NCI-H748 treated with DMSO at 0.1 percent for 48 hours (cell line): ENCODE data around the gene PTPRR.

Source experiments
- DNase-seq: peaks from one replicate; lab custom pipeline; 2025; lab: John Stamatoyannopoulos, UW

PTPRR gene

DNA sequence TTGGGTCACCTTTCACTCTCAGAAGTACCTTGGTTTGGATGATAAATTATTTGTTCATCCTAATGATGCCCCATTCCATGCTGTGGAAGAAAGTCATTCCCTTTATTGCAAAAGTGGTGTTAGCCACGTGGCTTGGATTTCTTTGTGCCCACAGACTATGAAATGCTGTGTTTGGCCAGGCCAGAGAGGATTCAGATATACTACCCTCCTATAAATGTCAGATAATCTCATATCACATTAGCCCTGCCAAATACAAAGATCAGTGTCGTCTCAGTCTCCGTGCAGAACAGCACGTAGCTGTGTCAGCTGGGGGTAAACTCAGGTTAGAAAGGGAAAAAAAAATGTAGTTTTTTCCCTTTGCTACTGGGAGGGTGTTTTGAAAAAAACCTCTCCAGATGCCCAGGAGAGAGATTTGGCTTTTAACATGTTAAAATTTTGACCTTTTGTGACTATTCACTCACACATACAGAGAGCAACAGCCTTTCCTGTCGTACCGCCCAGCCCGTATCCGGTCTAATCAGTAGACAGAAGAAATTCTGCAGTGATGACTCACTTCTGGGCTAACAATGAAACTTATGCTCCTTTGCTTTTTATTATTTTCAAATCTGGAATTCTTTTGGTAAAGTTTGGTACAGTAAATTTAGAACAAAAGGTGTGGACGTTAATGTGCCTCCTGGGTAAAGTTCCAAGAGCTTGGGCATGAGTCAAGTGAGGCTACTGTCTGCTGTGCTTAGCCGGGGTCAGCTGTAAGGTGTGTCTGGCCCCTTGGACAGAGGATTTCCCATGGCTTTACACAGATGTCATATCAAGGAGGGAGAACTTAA, 274.8 kb downstream of the PTPRR start:
- DNase-seq, result no peak

DNA sequence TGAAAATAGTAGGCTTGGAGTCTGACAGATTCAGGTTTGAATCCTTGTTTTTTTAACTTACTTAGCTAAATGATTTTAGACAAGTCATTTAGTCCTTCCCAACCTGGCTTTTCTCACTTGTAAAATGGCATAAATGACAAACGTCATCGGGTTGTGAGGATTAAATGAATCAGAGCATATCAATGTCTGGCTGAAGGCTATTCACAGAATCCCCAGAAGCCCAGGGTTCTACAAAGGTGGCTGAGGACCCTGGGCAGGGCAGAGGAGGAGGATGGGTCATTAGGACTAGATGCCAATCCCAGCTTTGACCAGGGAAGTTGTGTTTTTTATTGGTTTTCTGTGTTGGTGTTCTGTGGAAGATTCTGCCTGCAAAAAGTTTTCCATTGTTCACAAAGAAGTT, 275.7 kb downstream of the PTPRR start:
- DNase-seq, result no peak

DNA sequence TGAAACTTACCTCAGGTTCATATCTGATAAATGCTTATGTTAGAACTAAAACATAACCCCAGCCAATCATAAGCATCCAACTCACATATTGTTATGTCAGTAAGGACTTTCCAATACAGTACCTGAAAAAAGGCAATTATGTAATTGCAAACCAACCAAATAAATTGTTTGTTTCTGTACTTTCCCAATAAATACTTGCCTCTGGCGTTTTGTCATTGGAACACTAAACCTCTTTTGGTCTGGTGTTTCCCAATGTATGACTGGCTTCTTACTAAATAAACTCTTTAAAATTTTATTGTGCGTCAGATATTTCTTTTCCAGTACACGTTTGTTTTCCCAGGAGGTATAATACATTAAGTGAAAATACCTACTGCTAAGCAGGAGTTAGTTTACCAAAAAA, 276.6 kb downstream of the PTPRR start:
- DNase-seq, result no peak

DNA sequence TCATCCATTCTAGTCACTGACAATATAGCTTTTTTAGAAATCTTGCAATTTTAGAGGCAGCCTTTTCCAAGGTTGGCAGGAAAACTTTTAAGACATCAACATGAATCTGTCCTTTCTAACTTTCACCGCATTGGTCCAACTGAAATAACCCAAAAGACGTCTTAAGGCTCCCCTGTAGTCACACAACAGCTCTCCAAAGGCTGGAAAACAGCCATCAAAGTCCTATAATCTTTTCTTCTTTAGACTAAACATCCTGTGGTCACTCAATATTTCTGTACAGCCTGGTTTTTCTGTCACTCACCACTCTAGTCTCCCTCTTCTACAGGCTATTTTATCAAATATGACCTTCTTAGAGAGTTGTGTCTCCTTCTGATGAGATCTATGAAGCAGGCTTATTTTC, 278.8 kb downstream of the PTPRR start:
- no peak for DNase-seq

DNA sequence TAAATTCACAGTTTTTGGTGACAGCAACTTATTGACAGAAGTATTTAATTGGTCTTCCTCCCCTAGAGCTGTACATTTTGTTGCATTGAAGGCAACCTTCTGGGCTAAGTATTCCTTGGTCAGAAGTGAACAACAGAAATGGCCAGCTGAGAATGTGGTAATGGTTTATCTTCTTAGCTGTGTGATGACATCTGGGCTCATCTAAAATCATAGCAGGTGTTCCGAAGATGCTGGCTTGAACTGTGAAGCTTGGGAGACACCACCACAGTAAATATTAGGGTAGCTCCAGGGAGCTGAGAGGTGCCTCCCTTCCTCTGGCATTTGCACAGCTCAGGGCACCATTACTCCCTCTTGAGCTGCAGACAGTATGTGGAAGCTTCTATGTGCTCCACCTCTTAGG, 279.6 kb downstream of the PTPRR start:
- no peak for DNase-seq

DNA sequence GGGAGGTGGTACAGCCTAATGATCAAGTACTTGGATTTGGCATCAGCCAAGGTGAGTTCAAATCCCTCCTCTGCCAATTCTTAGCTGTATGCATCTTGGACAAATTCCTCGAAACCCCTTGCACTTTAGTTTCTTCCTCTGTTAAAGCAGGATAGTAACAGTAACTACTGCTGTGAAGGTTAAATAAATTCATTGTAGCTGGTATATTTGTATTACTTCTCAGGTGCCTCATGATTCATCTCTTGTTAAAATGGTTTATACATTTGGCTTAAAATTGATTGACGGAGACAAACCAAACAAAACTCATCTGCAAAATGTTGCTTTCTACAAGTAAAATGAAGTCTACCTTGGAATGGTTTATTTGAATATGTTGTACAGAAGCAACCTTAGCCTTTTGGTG, 281.0 kb downstream of the PTPRR start:
- no peak for DNase-seq

DNA sequence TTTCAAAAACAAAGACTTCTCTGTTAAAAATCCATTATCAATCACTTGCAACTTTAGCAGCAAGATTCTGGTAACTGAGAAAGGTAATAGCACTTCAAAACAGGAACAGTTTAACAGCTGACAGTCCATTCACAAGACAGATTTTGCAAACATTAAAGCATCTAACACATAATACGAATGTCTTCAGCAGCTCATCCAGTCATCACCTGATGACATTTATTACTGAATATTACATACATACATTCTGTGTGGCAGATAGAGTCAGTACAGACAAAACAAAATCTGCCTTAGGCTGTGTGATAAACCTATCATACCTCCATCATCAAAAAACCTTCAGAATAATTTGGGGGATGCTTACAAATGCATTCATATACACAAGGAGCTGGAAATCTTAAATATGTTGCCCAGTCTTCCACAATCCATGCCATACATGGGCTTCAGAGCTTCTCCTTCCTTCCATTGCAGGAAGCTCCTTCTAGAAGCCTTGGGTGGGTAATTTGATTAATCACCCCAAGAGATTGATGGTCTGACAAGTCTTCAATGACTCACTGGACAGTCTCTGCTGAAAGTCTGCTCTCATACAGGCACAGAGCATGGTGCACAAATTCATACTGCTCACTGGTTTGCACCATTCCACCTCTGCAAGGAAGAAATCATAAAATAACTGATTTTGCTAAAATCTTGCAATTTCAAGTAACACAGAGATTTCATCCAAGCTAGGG, 281.7 kb downstream of the PTPRR start:
- no peak for DNase-seq

DNA sequence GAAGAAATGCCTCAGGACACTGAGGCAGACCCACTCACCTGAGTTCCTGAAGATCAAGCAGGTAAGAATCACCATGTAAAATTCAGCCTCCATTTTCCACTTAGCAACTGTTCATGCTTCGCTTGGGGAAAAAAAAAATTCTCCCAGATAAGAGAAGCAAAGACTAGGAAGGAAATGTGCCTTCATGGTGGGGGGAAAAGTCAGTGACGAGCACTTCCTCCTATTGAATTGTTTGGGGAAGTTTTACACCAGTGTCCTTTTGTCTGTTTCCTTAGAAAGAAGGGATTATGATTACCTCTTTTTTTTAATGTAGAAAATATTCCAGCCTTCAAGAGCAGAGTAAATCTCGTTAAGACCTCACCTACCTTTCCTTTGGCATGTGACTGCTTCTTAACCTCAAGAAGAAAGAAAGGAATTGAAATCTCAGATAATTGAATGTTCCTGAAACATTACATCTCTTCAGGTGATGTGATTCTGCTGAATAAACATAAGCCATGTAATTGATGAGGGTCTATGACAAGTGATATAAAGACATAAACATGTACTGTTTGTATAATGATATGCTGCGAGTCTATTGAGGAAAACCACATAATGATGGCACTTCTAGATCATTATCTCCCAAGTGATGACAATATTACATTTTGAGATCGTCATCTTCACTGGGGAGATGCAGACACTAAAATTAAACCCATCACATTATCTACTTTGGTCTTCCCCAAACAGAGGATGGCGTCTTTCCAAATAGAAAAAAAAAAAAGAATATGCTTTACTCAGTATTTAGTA, 283.0 kb downstream of the PTPRR start, which contains the start of gene PTPRB:
Gene PTPRB, minus strand, starts transcription at position 127 of the 783 bp plus-strand sequence. Its CDS starts 34 bp downstream, at position 93.
- DNase-seq, result peak; percentile 44

DNA sequence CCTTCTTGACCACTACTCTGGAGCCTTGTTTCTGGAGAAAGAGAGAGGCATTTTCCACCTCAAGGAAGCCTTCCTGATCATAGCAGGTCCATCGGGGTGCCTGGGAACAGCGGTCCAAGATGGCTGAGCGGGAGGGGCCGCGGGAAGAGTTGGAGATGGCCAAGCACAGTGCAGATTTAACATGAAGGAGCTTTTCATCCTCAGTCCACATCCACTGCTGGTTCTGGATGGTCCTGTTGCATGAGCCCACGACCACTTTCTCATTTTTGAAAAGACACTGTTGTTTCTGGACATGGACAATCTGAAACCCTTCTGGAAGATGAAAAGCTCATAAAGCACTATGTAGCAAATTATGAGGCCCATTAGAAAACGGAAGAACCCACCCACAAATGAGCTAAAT, 284.8 kb downstream of the PTPRR start:
- DNase-seq, result no peak

DNA sequence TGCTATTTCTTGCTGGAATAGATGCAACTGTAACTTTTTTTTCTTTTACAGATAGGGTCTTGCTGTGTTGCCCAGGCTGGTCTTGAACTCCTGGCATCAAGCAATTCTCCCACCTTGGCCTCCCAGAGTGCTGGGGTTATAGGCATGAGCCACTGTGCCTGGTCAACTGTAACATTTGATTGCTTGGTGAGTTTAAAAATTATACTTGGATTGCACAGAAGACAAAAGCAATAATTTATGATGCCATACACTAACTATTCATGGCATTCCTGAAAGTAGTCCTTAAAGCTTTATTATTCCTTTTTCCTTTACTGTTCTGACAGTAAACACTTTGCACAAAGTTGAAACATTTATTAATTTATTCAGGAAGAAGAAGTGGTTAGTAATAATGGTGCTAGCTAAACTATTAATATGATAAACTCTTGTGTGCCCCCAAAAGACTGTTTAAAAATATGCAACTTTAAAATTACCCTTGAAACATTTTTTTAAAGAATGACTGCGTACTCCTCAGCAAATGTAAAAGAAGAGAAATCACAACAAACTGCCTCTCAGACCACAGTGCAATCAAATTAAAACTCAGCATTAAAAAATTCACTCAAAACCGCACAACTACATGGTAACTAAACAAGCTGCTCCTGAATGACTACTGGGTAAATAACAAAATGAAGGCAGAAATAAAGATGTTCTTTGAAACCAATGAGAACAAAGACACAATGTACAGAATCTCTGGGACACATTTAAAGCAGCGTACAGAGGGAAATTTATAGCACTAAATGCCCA, 291.6 kb downstream of the PTPRR start:
- no peak for DNase-seq

DNA sequence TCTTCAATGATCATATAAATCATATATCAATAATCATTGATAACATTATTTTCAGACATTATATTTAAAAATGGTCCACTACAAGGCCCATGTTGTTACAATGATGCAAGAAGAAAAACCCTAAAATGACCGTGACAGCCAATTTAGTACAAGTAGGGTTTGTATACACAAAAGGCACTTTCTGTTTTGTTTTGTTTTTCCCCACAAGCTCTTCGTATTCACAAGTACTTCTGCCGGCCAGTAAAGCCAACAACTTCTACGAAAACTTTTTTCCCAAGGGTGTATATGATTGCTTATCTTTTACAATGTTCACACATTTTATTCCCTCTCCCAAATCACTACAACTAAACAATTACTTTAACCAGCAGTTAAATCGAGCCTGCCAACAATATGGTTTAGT, 292.9 kb downstream of the PTPRR start:
- no peak for DNase-seq

DNA sequence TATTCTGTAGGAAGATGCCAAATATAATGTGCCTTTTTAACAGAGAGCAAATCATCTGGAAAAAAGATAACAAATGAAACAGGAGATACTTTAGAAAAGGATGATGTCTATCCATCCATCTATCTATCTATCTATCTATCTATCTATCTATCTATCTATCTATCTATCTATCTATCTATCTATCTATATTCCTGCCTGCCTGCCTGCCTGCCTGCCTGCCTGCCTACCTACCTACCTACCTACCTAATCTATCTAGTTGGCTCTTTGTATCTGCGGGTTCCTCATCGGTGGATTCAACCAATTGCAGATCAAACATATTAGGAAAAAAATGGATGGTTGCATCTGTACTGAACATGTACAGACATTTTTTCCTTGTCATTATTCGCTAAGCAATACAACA, 294.4 kb downstream of the PTPRR start:
- DNase-seq, result no peak

DNA sequence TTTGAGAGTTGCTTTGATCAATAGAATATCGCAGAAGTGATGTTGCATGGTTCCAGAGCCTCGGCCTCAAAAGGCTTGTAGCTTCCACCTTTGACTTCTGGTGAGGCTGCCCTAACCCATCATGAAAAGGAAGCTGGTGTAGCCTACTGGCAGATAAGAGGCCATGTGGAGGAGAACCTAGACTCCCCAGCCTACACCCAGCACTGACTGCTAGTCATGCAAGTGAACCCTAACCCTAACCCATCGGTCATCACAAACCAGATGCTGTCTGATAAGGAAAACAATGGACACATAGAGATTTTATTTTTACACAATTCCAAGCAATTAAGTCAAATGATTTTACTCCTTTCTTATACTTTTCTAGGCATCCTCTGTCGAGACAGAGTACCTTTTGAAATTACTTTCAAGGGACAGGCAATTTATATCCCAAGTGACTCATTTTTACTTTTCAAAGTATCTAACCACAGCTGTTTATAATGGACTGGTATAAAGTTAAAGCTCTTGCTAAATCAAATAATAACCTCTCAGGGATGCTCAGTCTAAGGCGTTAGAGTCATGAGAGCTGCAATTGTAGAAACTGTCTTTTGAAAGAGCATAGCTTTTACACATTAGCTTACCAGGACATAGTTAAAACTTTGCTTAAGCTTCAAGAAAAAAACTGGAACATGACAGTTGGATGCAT, 300.9 kb downstream of the PTPRR start:
- no peak for DNase-seq

DNA sequence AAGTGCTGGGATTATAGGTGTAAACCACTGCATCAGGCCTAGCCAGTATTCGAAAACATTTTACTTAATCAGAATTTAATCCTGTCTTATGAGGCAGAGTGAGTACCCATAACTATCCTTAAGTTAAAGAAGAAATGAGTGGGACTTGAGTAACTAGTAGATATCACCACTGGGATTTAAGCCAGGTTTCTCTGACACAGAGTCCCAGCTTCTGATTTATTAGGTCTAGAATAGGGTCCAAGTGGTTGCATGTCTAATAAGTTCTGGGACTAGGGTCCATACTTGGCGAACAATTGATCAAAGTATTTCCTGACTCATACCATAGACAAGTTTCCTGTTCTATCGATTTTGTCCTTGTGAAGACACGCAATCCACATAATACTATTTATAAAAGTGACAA, 302.2 kb downstream of the PTPRR start:
- DNase-seq, result no peak

DNA sequence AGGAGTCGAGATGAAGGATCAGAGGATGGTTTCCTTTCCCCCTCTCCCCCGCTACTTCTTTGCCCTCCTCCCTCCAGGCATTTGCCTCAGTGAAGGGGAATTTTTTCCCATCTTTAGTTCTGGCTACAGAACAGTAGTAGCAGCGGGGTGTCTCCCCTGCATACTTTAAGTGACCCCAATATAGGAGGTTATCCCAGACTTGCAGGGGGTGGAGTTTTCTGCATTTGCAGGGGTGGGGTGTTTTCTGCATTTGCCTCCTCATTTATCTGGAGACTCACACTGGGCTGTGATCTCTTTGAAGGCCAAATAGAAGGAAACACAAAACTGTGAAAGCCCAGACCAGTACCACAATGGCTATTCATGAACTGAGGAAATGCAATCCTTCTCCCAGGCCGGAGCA, 303.1 kb downstream of the PTPRR start:
- no peak for DNase-seq

DNA sequence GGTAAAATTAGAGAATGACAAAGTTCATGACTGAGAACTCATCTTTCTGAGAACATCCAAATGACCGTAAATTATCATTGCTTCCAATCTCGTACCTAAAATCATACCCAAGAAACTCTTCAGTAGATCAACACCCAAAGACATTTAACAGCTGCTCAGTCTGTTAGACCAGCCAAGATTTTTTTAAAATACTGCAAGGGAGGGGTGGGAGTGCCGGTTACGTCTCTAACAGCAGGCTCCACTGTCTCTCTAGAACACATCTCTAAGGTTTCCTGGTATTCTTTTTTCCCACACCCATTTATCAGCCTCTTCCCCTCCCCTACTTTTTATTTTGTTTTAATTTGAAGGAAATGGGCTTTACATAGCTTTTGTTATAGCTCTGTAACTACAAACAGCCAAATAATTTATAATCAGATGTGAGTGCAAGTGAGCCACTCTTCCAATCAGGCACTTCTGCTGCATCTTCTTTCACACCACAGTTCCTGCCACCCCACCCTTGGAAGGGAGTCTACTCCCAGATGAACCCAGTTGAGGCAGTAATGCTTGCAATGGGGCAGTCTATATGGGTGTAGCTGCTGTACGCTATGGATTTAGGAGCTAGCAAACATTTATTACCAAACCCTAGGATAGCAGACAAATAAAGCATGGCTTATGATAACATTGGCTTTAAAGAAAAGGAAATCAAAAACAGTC, 305.2 kb downstream of the PTPRR start:
- DNase-seq, result no peak

DNA sequence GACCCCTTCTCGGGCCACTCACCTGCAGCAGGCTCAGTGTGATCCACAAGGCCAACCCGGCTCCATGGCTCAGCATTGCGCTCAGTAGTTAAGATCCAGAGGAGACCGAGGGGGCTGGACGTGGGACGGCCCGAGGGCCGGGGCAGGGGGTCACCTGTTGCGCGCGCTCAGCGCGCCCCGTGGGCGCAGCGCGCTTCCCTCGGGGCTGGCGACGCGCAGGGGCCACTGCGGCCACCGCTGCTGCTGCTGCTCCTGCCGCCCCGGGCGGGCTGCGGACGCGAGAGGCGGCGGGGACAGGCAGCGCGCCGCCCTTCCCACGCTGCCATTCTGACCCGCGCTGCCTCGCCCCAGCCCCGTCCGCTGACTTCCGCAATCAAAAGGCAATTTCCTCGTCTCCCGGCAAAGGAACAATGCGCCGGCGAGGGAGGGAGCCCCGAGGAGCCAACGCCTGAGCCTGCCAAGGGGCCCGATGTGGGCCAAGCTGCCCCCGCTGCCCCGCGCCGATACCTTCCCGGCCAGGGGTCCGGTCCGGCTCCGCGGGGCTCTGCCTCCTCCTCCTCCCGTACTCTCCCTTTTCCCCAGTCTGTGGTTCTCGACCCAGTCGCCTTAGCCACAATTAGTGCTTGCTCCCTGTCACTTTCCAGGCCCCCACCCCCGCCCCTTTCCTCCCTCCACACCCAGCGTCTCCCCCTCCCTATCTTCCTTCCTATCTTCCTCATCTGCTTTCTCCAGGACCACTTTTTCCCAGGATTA, 310.6 kb downstream of the PTPRR start:
- DNase-seq, result no peak

DNA sequence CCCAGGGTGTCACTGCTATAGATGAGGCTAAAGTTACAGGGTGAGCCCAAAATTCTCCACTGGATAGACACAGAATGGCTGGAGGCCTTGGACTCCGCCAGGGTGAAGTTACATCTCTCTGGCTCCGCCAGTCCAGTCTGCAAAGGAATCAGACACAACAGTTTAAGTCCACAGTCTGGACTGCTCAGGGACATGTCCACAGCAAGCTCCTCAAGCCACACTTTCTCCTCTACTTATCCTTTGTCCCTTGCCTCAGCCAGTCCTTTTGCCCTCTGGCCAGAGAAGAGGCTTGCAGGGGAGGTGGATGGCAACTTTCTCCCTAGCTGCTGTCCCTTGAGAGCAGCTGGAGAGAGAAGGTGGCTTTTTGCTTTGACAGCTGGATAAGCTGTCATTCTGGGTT, 311.3 kb downstream of the PTPRR start:
- DNase-seq, result no peak

DNA sequence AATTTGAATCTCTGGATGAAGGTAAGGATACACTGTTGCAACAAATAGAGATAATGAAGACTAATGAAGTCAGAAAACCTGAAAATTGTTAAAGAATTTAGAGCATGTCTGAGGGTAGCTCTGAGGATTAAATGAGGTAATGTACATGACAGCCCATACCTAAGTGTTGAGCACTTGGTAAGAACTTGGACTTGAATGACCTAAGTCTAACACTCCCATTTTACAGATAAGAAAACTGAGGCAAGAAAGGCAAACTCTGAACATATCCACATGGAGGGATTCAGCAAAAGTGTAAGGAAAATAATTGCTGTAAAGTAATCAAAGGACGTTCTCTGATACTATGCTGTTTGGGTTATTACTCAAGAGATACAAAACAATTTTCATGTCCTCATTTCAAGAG, 312.4 kb downstream of the PTPRR start:
- no peak for DNase-seq

DNA sequence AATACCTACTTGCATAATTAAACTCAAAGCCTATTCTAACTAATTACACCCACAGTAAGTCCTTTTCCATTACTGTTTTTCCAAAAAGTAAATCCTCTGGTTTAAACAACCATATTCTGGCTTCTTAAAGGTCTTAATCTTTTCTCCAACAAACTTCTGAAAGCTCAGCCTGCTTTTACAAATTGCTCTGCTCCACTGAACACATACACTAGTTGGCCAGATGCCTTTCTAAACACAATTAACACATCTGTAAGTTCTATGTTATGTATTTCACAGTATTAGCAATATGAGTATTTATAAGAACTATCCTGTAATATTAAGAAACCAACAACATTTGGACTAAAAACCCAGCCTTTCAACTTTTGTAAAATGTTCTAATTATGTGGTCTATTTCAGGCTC, 313.4 kb downstream of the PTPRR start:
- DNase-seq, result no peak
